Stimulated activated CD8-positive, alpha-beta memory T cell treated with anti-CD3 and anti-CD28 coated beads, Interleukin-15, amount 100 ng/mL, for 48 hours (primary cell): ENCODE measurements around the gene GULP1.
"Not testable (repeated sequence)": the region's sequence is repeated elsewhere in the genome, so short reads cannot be mapped to it uniquely, and the experiment has no call there.

Source experiments
- DNase-seq, 2 donors: peaks; one replicate each; pipeline ENCODE4 v3.0.0-alpha.2; 2020; ENCODE audit warnings: low read depth in 2 of 2

The GULP1 gene, protein sequence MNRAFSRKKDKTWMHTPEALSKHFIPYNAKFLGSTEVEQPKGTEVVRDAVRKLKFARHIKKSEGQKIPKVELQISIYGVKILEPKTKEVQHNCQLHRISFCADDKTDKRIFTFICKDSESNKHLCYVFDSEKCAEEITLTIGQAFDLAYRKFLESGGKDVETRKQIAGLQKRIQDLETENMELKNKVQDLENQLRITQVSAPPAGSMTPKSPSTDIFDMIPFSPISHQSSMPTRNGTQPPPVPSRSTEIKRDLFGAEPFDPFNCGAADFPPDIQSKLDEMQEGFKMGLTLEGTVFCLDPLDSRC

DNA sequence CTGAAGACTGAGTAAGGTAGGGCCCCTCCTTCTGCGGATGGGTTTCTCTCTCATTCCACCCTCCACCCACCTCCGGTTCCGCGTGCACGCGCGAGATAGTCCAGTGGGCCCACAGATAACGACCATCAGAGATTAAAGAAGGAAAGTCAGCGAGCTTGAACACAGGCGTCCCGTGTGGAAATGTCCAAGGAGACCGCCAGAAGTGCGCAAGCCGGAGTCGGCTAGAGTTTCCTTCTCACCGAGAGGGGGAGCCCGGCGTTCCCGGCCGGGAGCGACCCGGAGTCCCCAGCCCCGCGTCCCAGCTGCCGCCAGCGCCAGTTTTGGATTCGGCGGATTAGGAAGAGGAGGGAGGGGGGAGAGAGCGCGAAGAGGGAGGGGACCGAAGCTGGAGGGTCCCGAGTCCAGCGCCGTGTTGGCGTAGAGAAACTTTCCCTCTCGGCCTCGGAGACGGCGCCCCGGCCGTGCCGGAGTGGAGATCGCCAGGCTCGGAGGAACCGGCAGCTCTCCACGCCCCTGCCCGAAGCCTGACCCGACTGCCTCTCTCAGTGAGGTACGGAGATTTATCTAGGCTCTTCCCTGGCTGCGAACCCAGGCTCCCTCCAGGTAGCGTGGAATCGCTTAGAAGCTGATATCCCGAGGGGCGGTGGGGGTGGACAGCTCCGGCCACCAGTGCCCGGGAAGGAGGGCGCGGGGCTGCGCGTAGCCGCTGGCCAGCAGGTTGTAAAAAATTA, at the start of gene GULP1:
GULP1 (plus strand) TSS at position 258 of the 731 bp plus-strand sequence. CDS start 185,829 bp downstream, outside the sequence.
- DNase-seq, result no peak

DNA sequence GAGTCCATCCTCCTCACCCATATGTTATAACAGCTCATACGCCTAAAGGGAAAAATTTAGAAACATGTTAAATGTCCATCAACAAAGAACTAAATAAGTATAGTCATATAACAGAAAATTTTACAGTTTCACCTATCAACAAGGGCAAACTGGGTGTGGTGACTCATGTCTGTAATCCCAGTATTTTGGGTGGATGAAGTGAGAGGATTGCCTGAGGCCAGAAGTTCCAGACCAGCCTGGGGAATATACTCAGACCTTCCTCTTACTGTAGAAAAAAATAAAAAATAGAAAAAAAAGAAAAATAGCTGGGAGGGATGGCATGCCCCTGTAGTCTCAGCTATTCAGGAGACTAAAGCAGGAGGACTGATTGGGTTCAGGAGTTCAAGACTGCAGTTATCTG, 48.3 kb upstream of the GULP1 start:
- no peak for DNase-seq

DNA sequence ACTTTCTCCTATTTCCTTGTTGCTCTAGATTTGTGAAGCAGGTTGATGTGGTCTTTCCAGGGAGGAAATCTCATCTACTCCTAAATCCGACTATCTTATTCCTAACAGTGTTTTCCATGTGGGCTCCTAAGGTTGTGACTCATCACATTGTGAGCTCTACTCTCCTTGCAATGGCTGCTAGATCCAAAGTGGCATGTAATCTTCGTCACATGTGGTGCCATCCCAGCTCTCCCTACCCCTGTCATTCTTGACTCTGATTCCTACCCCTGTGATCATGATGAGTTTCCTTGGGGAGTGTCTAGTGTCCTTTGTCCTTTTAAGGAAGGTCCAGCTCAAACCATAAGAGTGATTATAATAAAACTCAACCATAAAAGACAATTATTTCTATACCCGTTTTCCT, 47.3 kb upstream of the GULP1 start:
- no peak for DNase-seq

- no peak for DNase-seq
These were observed 46.4 kb upstream of the GULP1 start for GRCh38 chr2:188245230-188245629.

DNA sequence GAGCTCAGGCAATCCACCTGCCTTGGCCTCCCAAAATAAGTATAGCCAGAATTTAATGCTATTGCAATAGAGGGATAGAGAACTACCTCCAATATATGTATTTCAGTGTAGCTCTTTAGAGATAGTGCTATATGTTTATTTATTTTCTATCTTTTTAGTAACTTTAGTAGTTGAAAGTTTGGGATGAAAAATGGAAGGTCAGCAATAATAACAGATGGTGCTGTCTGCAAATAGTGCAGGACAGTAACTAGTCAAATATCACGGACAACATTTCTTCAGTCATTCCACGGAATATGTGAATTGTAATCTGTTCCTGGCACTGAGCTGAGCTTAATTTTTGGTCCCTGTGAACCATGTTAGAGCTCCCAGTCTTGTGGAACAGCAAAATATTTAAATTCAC, 43.2 kb upstream of the GULP1 start:
- DNase-seq, result no peak

GRCh38 chr2:188251034-188251433, 40.6 kb upstream of the GULP1 start:
- no peak for DNase-seq

DNA sequence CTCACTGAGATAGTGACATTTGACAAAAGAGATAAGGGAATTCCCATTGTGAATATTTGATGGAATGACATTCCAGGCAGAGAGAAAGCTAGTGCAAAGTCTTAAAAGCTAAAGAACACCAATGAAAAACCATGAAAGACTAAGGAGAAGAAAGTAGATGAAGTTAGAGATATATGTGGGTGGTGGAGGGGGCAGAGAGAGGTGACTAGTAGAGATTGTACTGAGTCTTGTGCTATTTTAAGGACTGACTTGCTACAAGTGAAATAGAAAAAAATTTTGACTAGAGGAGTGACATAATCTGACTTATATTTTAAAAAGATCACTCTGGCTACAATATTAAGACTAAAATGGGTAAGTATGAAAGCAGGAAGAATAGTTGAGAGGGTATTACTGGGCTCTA, 35.3 kb upstream of the GULP1 start:
- no peak for DNase-seq

DNA sequence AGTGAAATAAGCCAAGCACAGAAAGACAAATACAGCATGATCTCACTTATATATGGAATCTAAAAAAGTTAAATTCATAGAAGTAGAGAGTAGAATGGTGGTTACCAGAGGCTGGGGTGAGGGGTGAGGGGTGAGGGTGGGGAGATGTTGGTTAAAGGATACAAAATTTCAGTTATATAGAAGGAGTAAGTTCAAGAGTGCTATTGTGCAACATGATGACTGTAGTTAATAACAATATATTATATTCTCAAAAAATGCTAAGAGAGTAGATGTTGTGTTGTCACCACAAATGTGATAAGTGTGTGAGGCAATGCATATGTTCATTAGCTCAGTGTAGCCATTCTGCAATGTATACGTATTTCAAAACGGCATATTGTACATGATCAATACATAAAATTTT, 26.4 kb upstream of the GULP1 start:
- DNase-seq, result no peak

DNA sequence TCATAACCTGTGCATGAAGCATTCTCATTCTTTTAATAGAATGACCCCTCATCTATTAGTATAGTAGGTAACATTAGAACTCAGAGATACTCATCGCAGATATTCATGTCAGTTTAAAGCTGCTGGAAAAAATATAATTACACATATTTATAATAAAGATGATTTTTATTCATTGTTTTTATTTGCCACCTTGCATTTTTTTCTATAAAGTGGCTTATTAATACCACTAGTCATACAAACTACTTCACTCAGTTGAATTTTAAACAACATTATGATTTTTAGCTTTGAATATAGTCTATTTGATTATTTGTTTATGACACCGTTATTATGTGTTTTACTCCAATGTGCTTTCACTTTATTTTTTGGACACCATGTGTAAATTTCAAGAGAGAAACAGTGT, 23.9 kb upstream of the GULP1 start:
- no peak for DNase-seq

DNA sequence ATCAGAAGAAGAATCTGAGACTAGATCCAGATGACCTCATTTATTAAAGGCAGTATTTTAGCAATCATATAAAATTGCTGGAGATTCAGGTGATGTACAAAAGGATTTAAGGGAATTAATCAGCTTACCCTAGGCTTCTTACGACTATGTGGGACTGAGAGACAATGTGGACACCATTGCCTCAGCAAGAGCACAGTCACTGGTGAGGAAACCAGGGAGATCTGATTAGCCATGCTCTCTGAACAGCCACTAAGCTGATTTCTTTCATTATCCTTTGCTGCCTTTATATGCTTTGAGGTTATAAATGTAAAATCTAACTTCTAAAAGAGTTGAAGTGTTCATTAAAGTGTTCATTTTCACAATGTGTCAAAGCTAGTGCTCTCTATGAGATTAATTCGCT, 22.7 kb upstream of the GULP1 start:
- DNase-seq, result no peak

DNA sequence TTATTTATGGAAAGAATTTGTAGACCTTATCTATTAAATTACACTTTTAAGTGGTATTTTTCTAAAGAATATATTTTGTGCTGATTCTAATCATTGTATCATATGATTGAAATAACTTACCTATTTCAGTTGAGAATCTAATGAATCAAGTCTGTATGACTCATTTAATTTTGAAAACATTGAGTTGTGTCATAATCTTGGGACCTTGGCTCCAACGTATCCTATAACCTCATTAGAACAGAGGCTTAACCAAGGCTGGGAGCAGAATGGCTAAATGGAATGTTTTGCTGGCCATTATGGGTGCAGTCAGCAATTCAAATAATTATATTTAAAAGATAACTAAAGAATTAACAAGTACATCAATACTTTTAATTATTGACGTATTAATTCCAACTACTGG, 19.6 kb upstream of the GULP1 start:
- DNase-seq, result no peak

DNA sequence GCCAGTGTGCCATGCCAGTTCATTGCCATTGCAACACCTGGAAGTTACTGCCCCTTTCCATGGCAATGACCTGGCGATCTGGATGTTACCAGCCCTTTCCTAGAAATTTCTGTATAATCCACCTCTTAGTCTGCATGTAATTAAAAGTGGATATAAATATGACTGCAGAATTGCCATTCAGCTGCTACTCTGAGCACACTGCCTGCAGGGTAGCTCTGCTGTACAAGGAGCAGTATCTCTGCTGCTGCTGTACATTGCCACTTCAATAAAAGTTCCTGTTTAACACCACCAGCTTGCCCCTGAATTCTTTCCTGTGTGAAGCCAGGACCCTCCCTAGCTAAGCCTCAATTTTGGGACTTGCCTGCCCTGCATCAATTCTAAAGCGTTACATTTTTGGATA, 17.4 kb upstream of the GULP1 start:
- DNase-seq, result no peak

- DNase-seq, result no peak
These were observed 15.4 kb upstream of the GULP1 start for GRCh38 chr2:188276255-188276654.

- no peak for DNase-seq
These were observed 13.9 kb upstream of the GULP1 start for GRCh38 chr2:188277786-188278185.

- no peak for DNase-seq
These were observed 13.1 kb upstream of the GULP1 start for GRCh38 chr2:188278388-188279092.

- DNase-seq, result no peak
These were observed 12.6 kb upstream of the GULP1 start for GRCh38 chr2:188279093-188279445.

DNA sequence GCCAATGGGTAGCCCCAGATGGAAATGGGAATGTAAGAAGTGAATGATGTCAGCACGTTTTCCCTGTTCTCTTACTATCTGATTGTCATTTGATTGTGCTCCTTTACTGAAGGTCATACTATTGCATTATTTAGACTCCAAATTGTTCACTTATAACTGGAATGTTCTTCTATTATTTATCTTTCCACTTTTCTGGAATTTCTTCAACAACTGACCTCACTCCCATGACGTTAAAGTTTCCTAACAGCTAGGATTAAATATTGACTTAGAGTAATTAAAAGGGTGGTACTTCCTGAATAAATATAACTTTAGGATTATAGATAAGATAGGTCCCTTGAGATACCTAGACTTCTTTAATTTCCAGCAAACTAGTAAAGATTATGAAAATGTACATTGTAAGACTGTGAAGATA, 10.9 kb upstream of the GULP1 start:
- DNase-seq, result no peak

DNA sequence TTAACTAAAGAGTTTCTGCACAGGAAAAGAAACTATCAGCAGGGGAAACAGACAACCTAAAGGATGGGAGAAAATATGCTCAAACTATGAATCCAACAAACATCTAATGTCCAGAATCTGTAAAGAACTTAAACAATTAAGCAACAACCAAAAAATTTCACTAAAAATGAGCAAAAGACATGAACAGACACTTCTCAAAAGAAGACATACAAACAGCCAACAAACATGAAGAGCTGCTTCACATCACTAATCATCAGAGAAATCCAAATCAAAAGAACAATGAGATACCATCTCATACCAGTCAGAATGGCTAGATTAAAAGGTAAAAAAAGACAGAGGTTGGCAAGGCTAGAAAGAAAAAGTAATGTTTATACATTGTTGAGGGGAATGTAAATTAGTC, 8.8 kb upstream of the GULP1 start:
- DNase-seq, result no peak

- DNase-seq, result not testable (repeated sequence)
These were observed 7.4 kb upstream of the GULP1 start for GRCh38 chr2:188284251-188284650.

DNA sequence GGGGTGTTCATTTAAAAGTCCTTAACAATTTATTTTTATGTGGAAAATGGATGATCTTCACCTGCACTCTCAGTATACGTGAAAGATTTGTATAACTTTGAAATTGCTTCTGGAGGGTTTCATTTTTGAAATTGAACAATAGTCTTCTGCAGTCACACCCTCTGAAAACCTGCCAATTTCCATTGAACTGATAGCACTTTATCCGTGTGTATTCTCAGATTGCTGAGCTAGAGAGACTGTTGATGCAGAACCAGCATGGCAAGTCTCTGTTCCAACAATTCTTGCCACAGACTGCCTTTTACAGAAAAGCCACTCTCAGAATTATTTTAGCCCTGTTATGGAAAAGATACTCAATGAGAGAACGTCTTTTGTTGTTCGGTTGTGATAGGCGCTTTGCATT, 6.6 kb upstream of the GULP1 start:
- no peak for DNase-seq

DNA sequence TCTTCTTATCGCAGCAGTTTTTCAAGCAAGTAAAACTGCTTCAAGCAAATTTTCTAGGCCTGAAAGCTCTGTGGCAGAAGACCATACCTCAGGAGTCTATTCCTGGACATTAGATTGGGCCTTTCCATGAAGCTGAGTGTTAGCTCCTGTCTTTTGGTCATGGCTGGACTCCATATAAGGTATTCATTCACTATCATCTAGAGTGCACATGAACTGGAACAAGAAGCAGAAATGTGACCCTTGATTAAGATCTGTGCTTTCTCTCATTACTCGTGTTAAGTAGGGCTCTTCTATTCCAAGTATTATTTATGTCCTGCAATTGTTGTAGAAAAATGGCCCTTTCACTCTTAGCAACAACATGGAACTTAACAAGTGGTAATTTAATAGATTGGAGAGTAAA, 5.9 kb upstream of the GULP1 start:
- no peak for DNase-seq

GRCh38 chr2:188291142-188291616, 495 bp upstream of the GULP1 start:
- DNase-seq, result no peak
